GM10266 (cell line): Measurements from ENCODE around the gene SNED1.

Experiments
- DNase-seq: peaks from one replicate; pipeline ENCODE4 v3.0.0; 2012; ENCODE audit errors: extremely low spot score
- TF ChIP-seq, protein P1 (sequence below): IDR thresholded peaks from 2 replicates; pipeline ENCODE4 v1.5.1; 2012; ENCODE audit warnings: mild to moderate bottlenecking, low read depth; ENCODE audit not compliant: control insufficient read depth, insufficient read depth; ENCODE audit errors: missing control alignments

The SNED1 gene

DNA sequence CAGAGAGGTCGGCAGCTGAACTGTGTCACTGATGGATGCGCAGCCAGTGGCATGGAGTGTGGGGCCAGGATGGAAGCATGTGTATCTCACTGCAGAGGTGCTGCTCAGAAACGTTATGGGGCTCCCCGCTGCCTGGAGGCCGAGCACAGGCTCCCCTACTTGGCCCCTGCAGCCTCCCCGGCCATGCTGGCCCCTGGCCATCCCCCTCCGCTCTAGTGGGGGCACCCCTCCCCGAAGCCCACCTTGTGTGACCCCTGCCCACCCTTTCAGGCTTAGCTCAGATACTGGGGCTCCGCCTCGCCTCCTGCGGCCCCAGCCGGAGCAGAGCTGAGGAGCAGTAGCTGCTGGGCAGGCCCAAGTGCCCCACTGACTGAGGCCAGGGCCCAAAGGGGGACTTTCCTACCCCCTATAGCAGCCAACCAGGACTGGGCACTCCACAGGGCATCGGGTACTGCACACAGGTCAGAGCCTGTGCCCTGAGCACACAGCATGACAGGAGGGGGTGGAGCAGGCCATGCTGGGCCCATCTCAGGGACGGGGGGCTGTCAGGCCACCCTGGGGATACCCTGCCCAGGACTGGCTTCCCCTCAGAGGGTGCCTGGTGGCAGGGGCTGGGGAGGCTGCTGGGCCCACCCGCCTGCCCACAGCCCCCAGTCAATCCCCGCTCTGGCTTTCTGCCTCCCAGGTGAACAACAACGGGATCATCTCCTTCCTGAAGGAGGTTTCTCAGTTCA, 31.3 kb downstream of the SNED1 start:
- DNase-seq: no peak
- TF ChIP-seq, protein P1, sequence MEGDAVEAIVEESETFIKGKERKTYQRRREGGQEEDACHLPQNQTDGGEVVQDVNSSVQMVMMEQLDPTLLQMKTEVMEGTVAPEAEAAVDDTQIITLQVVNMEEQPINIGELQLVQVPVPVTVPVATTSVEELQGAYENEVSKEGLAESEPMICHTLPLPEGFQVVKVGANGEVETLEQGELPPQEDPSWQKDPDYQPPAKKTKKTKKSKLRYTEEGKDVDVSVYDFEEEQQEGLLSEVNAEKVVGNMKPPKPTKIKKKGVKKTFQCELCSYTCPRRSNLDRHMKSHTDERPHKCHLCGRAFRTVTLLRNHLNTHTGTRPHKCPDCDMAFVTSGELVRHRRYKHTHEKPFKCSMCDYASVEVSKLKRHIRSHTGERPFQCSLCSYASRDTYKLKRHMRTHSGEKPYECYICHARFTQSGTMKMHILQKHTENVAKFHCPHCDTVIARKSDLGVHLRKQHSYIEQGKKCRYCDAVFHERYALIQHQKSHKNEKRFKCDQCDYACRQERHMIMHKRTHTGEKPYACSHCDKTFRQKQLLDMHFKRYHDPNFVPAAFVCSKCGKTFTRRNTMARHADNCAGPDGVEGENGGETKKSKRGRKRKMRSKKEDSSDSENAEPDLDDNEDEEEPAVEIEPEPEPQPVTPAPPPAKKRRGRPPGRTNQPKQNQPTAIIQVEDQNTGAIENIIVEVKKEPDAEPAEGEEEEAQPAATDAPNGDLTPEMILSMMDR: no peak

DNA sequence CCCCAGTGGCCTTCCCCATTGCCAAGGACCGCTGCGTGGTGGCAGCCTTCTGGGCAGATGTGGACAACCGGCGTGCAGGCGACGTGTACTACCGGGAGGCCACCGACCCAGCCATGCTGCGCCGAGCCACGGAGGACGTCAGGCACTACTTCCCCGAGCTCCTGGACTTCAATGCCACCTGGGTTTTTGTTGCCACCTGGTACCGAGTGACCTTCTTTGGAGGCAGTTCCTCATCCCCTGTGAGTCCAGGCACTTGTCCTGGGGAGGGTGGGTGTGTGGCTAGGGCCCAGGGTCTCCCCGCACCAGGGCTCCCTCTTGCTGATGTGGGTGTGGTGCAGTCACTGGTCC, 31.9 kb downstream of the SNED1 start:
- TF ChIP-seq, protein P1: no peak

DNA sequence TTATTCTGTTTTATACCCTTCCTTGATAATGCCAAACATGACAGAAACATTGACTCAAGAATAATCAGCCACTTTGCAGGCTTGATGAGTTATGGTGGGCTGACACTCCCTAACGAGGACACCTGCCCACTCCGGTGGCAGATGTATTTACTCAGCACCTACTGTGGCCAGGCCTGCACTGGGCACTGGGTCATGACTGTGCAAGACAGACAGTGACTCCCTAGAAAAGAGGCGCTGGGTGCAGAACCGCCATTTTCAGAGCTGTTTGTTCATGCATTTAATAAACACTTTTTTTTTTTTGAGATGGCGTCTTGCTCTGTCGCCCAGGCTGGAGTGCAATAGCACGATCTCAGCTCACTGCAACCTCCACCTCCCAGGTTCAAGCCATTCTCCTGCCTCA, 32.5 kb downstream of the SNED1 start:
- DNase-seq: no peak
- TF ChIP-seq, protein P1: no peak

More for the DNA sequence above, 31.9 kb downstream of the SNED1 start:
- no peak for DNase-seq

DNA sequence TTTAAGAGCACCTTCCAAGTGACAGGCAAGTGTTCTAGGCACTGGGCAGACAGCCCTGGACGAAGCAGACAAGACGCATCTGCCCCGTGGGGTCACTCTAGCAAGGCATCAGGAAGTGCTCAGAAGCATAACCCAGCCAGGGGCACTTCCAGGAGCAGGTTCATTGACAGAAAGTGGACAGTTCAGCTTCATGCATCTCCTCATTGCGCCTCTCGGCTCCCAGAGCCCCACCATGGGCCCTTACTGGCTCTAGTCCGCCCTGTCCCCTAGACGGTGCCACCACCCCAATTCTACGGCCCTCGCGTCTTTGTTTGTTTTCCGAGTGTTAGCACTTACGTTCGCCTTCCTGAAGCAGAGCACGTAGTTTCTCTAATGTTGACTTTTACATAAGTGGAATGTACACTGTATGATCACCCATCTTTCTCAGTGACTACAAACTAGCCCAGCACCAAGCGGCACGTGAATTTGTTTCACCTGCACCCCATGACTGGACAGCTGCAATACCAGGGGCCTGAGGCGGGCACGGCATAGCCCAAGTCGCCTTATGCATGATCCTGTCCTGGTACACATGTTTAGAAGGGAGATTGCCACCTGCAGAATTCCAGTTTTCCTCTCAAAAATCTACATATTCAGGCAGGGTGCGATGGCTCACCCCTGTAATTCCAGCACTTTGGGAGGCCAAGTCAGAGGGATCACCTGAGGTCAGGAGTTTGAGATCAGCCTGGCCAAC, 33.2 kb downstream of the SNED1 start:
- no peak for DNase-seq
- TF ChIP-seq, protein P1: no peak

DNA sequence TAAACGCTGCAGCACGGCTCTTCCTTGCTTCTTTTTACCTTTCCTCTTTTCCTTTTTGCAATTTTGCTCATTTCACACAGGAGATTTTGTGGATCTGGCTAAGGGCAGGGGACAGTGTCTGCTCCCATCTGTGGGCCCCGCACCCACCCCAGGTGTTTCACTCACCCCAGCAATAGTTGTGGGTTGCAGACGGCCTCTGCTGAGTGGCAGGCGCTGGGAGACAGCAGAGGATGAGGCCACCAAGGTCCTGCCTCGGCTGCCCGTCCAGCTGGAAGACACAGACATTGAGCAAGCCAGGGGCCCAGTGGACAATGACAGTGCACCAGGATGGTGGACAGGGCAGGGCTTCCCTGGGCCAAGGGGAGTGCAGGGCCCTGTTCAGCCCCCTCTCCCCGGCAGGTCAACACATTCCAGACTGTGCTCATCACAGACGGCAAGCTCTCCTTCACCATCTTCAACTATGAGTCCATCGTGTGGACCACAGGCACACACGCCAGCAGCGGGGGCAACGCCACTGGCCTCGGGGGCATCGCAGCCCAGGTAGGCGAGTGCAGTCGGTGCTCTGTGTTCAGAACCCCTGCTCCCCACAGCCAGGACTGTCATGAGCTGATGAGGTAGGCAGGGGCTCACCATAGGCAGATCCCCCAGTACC, 35.0 kb downstream of the SNED1 start:
- no peak for DNase-seq
- TF ChIP-seq, protein P1: no peak

DNA sequence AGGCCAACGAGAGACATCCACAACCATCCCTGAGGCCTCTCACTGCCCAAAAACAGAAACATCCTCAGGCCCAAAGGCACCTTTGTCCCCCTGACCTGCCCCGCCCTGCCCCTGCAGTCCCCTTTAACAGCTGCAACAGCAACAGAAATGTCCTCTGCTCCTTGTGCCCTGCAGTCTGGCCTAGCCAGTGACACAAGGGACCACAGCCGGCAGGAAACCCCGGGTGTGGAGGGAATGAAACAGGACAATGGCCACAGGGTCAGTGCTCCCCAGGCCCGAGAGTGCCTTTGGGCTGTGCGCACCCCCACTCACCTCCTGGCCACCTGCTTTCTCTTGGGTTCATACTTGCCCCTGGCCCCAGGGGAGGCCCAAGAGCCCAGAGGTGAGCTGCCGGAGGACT, 35.6 kb downstream of the SNED1 start:
- TF ChIP-seq, protein P1: no peak
- DNase-seq: no peak
